K562 (cell line): ENCODE measurements around the gene JAM2. TPM values are rescaled to one million over a fixed set of nuclear protein-coding genes. Genes with fewer than 3 reads are reported as not detected.

Source experiments
- CBX1 ChIP-seq: sonication (generic); IDR thresholded peaks from 2 replicates; pipeline ENCODE4 v1.6.1; 2016; ENCODE audit warnings: antibody characterized with exemption, low read depth, mild to moderate bottlenecking
- CC2D1A ChIP-seq: fragments of 450-650 bp; IDR thresholded peaks from 2 replicates; pipeline ENCODE4 v1.6.1; 2017; ENCODE audit warnings: mild to moderate bottlenecking
- ELF1 ChIP-seq: fragments of 200-800 bp; sonication (Bioruptor generic); IDR thresholded peaks from 2 replicates; pipeline ENCODE4 v1.6.1; 2016; ENCODE audit warnings: missing genetic modification characterization, missing compliant biosample characterization
- ELF2 ChIP-seq: fragments of 250-450 bp; sonication (Bioruptor Pico); IDR thresholded peaks from 2 replicates; pipeline ENCODE4 v1.5.0; 2021; ENCODE audit warnings: mild to moderate bottlenecking
- GABPB2 ChIP-seq: fragments of 250-450 bp; sonication (Bioruptor Pico); conservative IDR thresholded peaks from 2 replicates; pipeline ENCODE4 v1.5.1; 2021; ENCODE audit warnings: mild to moderate bottlenecking
- HMG20B ChIP-seq: fragments of 250-450 bp; sonication (Bioruptor Pico); IDR thresholded peaks from 2 replicates; pipeline ENCODE4 v1.5.0; 2021; ENCODE audit warnings: mild to moderate bottlenecking
- IRF2 ChIP-seq: sonication (generic); formaldehyde crosslinking; IDR thresholded peaks from 2 replicates; pipeline ENCODE4 v1.8.1; 2022; ENCODE audit warnings: mild to moderate bottlenecking, missing genetic modification reagents
- JUN ChIP-seq, 2 experiments: sonication (generic) in 1 of 2; formaldehyde crosslinking in 1 of 2; IDR thresholded peaks; 2 replicates each; pipeline versions ENCODE4 v1.6.1 to v1.8.0; 2012 to 2022; ENCODE audit warnings: borderline replicate concordance in 2 of 2, mild to moderate bottlenecking in 2 of 2, improper control_type of control experiment in 1 of 2, low read depth in 1 of 2, low read length in 1 of 2, missing genetic modification reagents in 1 of 2
- KDM4B ChIP-seq, 2 experiments: fragments of 450-650 bp in 1 of 2; sonication (generic) in 1 of 2; IDR thresholded peaks; 2 replicates each; pipeline ENCODE4 v1.6.1; 2016 to 2017; ENCODE audit warnings: borderline replicate concordance in 2 of 2, antibody characterized with exemption in 1 of 2, low read depth in 1 of 2, mild to moderate bottlenecking in 1 of 2
- KLF1 ChIP-seq: fragments of 450-650 bp; IDR thresholded peaks from 2 replicates; pipeline ENCODE4 v1.6.1; 2016; ENCODE audit warnings: missing genetic modification characterization, missing compliant biosample characterization
- MAFK ChIP-seq: IDR thresholded peaks from 2 replicates; pipeline ENCODE4 v1.6.1; 2011; ENCODE audit warnings: low read length, improper control_type of control experiment
- NELFE ChIP-seq: IDR thresholded peaks from 2 replicates; pipeline ENCODE4 v1.6.1; 2011; ENCODE audit warnings: mild to moderate bottlenecking; ENCODE audit not compliant: insufficient read depth, insufficient read length
- NFATC3 ChIP-seq: fragments of 450-650 bp; IDR thresholded peaks from 2 replicates; pipeline ENCODE4 v1.6.1; 2017; ENCODE audit warnings: mild to moderate bottlenecking
- SLC30A9 ChIP-seq: fragments of 250-450 bp; sonication (Bioruptor Pico); IDR thresholded peaks from 2 replicates; pipeline ENCODE4 v1.8.0; 2022; ENCODE audit warnings: mild to moderate bottlenecking, moderate library complexity
- SMARCB1 ChIP-seq: IDR thresholded peaks from 2 replicates; pipeline ENCODE4 v1.6.1; 2011; ENCODE audit warnings: improper control_type of control experiment, low read depth; ENCODE audit not compliant: insufficient read length
- TOE1 ChIP-seq, 2 experiments: fragments of 450-650 bp in 1 of 2; sonication (generic) in 1 of 2; formaldehyde crosslinking in 1 of 2; IDR thresholded peaks; 2 replicates each; pipeline versions ENCODE4 v1.7.1 to v1.8.0; 2016 to 2022; ENCODE audit warnings: borderline replicate concordance in 2 of 2, mild to moderate bottlenecking in 2 of 2, antibody characterized with exemption in 1 of 2, inconsistent platforms in 1 of 2, low read depth in 1 of 2, missing genetic modification reagents in 1 of 2, moderate library complexity in 1 of 2
- ZEB2 ChIP-seq: fragments of 450-650 bp; IDR thresholded peaks from 2 replicates; pipeline ENCODE4 v1.6.1; 2016
- ZNF316 ChIP-seq: fragments of 450-650 bp; IDR thresholded peaks from 2 replicates; pipeline ENCODE4 v1.6.1; 2016
- polyA plus RNA-seq, 8 experiments: library from polyadenylated mRNA; depleted of rRNA in 4 of 8; stranded (reverse) in 5 of 8; unstranded in 3 of 8; fragments of >200 nt; fragmentation: Nextera tagmentation in 2 of 8; fragmentation: Illumina TruSeq in 1 of 8; extraction: Ambion mirVana in 2 of 8; extraction: Trizol in 1 of 8; gene quantifications; 2 replicates each; pipeline versions ENCODE4 v1.2.1 to v1.2.3, GENCODE V29; 2011 to 2014; ENCODE audit warnings: inconsistent platforms in 1 of 8, missing spikeins in 1 of 8
- total RNA-seq, 7 experiments: library from RNA; depleted of rRNA in 6 of 7; stranded (reverse); fragments of >200 nt in 6 of 7; fragmentation: Illumina TruSeq in 2 of 7; extraction: Trizol in 2 of 7; gene quantifications; 2 replicates each; pipeline versions ENCODE4 v1.2.1 to v1.2.3, GENCODE V29; 2011 to 2021; ENCODE audit warnings: low replicate concordance in 1 of 7
- TF ChIP-seq, protein P1 (sequence below): fragments of 450-650 bp; formaldehyde crosslinking; IDR thresholded peaks from 2 replicates; pipeline ENCODE4 v1.4.0; 2020; ENCODE audit warnings: mild to moderate bottlenecking, moderate library complexity
- TF ChIP-seq, protein P2 (sequence below), 2 experiments: fragments of 200-800 bp in 1 of 2; sonication (Bioruptor generic) in 1 of 2; sonication (generic) in 1 of 2; formaldehyde crosslinking in 1 of 2; IDR thresholded peaks in 1 of 2; conservative IDR thresholded peaks in 1 of 2; 2 replicates each; pipeline versions ENCODE4 v1.5.0 to v1.6.1; 2016 to 2020; ENCODE audit warnings: missing compliant biosample characterization in 1 of 2, missing genetic modification characterization in 1 of 2, missing genetic modification reagents in 1 of 2

JAM2 gene
- total and polyA plus RNA-seq, 9 of the 15 experiments (the other 6 are each of a cell fraction or from before 2014, with no cell fraction given) = 0.03 to 0.08 (median 0.07) TPM; not detected in 6

DNA sequence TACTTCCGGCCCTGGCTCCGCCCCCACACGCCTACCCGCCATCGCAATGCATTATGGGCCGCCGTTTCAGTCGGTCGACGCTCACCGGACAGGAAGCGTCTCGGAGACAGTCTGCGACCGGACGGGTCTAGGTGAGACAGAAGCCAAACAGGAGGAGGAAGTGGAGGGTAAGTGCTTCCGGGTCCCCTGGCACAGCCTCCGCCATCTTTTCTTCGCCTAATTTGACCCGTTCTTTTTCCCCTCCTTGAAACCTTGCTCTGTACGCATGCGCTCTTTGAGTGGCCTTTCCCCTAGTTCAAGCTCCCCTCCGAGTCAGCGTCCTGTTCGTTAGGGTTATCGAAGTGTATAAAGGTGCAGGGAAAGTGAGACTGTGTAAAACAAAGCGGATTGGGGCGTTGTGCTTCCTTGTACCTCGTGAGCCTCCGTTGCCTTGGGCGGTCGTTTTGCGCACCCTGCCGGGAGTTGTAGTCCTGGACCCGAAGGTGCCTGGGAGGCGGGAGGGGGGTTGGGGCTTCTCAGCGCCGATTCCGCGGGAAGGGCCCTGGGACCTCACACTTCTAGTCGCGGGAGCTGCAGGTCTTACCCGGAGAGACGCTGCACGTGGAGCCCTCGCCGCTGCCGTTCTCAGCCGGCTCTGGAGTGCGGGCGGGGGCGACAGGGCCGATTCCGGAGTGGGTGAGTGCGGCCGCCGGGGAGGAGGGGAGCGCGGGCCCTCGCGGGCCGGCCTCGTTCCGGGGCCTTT lies 96.0 kb downstream of the JAM2 start, which contains the start of the genes ATP5PF and GABPA (continued):
- TF ChIP-seq JUN (IDR thresholded peaks at IDR 0.05; ENCODE audit: borderline replicate concordance, low read depth, low read length) (0 out of 2 replicates have a peak, but pooled peaks have one; percentile 33), JUN (CRISPR knock-in tag; IDR thresholded peaks at IDR 0.05; ENCODE audit: borderline replicate concordance) (no peak), SLC30A9 (CRISPR knock-in tag) (no peak), GABPB2 (CRISPR knock-in tag) (no peak), ZEB2 (peak; percentile 91), MAFK (no peak), CBX1 (0 out of 2 replicates have a peak, but pooled peaks have one; percentile 19), IRF2 (CRISPR knock-in tag) (no peak), CC2D1A (0 out of 2 replicates have a peak, but pooled peaks have one; percentile 15), TOE1 (IDR thresholded peaks at IDR 0.05; ENCODE audit: borderline replicate concordance) (peak; percentile 93), TOE1 (CRISPR knock-in tag; IDR thresholded peaks at IDR 0.05; ENCODE audit: borderline replicate concordance, low read depth) (no peak), KDM4B (IDR thresholded peaks at IDR 0.05; ENCODE audit: borderline replicate concordance in 2 of 2, low read depth in 1 of 2) (peak in 1 of 2 experiments; percentile 99; a peak in 2 of 4 replicates), KLF1 (tag) (peak; percentile 89), SMARCB1 (no peak), ZNF316 (peak; percentile 7; the same call in 1 of the 2 replicates), NFATC3 (no peak), ELF1 (tag) (peak; percentile 96), HMG20B (CRISPR knock-in tag) (no peak), NELFE (no peak), ELF2 (CRISPR knock-in tag) (peak; percentile 88)
- TF ChIP-seq, protein P1, sequence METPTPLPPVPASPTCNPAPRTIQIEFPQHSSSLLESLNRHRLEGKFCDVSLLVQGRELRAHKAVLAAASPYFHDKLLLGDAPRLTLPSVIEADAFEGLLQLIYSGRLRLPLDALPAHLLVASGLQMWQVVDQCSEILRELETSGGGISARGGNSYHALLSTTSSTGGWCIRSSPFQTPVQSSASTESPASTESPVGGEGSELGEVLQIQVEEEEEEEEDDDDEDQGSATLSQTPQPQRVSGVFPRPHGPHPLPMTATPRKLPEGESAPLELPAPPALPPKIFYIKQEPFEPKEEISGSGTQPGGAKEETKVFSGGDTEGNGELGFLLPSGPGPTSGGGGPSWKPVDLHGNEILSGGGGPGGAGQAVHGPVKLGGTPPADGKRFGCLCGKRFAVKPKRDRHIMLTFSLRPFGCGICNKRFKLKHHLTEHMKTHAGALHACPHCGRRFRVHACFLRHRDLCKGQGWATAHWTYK (CRISPR knock-in tag) = 0 out of 2 replicates have a peak, but pooled peaks have one; percentile 66
- TF ChIP-seq, protein P2, sequence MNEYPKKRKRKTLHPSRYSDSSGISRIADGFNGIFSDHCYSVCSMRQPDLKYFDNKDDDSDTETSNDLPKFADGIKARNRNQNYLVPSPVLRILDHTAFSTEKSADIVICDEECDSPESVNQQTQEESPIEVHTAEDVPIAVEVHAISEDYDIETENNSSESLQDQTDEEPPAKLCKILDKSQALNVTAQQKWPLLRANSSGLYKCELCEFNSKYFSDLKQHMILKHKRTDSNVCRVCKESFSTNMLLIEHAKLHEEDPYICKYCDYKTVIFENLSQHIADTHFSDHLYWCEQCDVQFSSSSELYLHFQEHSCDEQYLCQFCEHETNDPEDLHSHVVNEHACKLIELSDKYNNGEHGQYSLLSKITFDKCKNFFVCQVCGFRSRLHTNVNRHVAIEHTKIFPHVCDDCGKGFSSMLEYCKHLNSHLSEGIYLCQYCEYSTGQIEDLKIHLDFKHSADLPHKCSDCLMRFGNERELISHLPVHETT (CRISPR knock-in tag; conservative IDR thresholded peaks at IDR 0.05 in 1 of 2, IDR thresholded peaks at IDR 0.05 in 1 of 2) = peak in 1 of 2 experiments; percentile 100; a peak in 2 of 4 replicates
